Gastroesophageal sphincter (tissue), 3 donors: ENCODE results near the gene TCIRG1.

Experiments used
- EP300 ChIP-seq: sonication (generic); formaldehyde crosslinking; IDR thresholded peaks from one replicate; pipeline ENCODE4 v1.6.1; 2017; ENCODE audit warnings: antibody characterized with exemption, mild to moderate bottlenecking
- POLR2A ChIP-seq, 2 donors: fragments of 450-650 bp; IDR thresholded peaks; one replicate each; pipeline ENCODE4 v1.6.1; 2017; ENCODE audit warnings: antibody characterized with exemption in 2 of 2, mild to moderate bottlenecking in 2 of 2, moderate library complexity in 1 of 2
- POLR2AphosphoS5 ChIP-seq: sonication (generic); formaldehyde crosslinking; IDR thresholded peaks from one replicate; pipeline ENCODE4 v1.6.1; 2017; ENCODE audit warnings: antibody characterized with exemption
- TF ChIP-seq, protein P1 (sequence below), 4 experiments: fragments of 200-600 bp in 2 of 4; fragments of 450-650 bp in 2 of 4; sonication (generic) in 1 of 4; IDR thresholded peaks; one replicate each; pipeline ENCODE4 v1.5.1; 2017 to 2019; ENCODE audit warnings: antibody characterized with exemption in 4 of 4, mild to moderate bottlenecking in 2 of 4, moderate library complexity in 2 of 4

DNA sequence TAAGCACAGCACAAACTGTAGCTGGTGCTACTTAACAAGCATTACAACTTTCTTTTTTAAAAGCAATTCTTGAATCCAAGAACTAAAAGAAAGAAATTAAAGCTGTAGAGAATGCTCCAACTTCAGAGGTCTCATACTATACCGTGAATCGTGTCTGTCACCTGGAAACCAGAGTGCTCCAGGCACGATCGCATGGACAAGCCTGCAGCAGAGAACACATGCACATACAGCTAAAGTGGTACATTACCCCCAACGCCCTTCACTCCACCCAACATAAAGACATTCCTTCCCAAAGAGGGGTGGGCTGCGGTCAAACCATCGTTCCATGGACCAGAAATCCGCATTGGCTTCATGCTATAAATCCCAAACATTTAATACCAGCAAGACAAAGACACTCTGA, 50.9 kb downstream of the TCIRG1 start:
- TF ChIP-seq POLR2A (IDR thresholded peaks at IDR 0.05) (no peak), POLR2AphosphoS5 (no peak), EP300 (no peak)
- TF ChIP-seq, protein P1, sequence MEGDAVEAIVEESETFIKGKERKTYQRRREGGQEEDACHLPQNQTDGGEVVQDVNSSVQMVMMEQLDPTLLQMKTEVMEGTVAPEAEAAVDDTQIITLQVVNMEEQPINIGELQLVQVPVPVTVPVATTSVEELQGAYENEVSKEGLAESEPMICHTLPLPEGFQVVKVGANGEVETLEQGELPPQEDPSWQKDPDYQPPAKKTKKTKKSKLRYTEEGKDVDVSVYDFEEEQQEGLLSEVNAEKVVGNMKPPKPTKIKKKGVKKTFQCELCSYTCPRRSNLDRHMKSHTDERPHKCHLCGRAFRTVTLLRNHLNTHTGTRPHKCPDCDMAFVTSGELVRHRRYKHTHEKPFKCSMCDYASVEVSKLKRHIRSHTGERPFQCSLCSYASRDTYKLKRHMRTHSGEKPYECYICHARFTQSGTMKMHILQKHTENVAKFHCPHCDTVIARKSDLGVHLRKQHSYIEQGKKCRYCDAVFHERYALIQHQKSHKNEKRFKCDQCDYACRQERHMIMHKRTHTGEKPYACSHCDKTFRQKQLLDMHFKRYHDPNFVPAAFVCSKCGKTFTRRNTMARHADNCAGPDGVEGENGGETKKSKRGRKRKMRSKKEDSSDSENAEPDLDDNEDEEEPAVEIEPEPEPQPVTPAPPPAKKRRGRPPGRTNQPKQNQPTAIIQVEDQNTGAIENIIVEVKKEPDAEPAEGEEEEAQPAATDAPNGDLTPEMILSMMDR (IDR thresholded peaks at IDR 0.05) = no peak
